ENCODE data around the gene HSH2D.
"Not testable (repeated sequence)": the region's sequence is repeated elsewhere in the genome, so short reads cannot be mapped to it uniquely, and the experiment has no call there.

Gene HSH2D

GRCh38 chr19:16118489-16119033 is 24.9 kb upstream of the HSH2D start:
- in situ Hi-C loops (cut with HindIII; ENCODE audit: low pct_ligation_motif_present, low pct_unique_long_range_greater_than_20kb, low sequenced_read_pairs), result no loop called here
- DNase-seq, result no peak

- DNase-seq; in situ Hi-C loops (cut with HindIII; ENCODE audit: low pct_ligation_motif_present, low pct_unique_long_range_greater_than_20kb, low sequenced_read_pairs): not testable (repeated sequence)
These were observed 24.2 kb upstream of the HSH2D start for GRCh38 chr19:16119075-16119857.

- in situ Hi-C loops (cut with HindIII; ENCODE audit: low pct_ligation_motif_present, low pct_unique_long_range_greater_than_20kb, low sequenced_read_pairs), result no loop called here
- no peak for DNase-seq
These were observed 22.3 kb upstream of the HSH2D start for GRCh38 chr19:16121141-16121540.

GRCh38 chr19:16121967-16122366 is 21.5 kb upstream of the HSH2D start:
- no peak for DNase-seq
- in situ Hi-C loops (cut with HindIII; ENCODE audit: low pct_ligation_motif_present, low pct_unique_long_range_greater_than_20kb, low sequenced_read_pairs), result no loop called here

GRCh38 chr19:16124953-16125352 is 18.5 kb upstream of the HSH2D start:
- no peak for DNase-seq
- in situ Hi-C loops (cut with HindIII; ENCODE audit: low pct_ligation_motif_present, low pct_unique_long_range_greater_than_20kb, low sequenced_read_pairs), result no loop called here

- in situ Hi-C loops (cut with HindIII; ENCODE audit: low pct_ligation_motif_present, low pct_unique_long_range_greater_than_20kb, low sequenced_read_pairs), result no loop called here
These were observed 17.6 kb upstream of the HSH2D start for GRCh38 chr19:16125737-16126495.

GRCh38 chr19:16127080-16127479 is 16.4 kb upstream of the HSH2D start:
- in situ Hi-C loops (cut with HindIII; ENCODE audit: low pct_ligation_motif_present, low pct_unique_long_range_greater_than_20kb, low sequenced_read_pairs), result no loop called here
- no peak for DNase-seq

More at GRCh38 chr19:16125737-16126495, 17.6 kb upstream of the HSH2D start:
- DNase-seq, result no peak

- in situ Hi-C loops (cut with HindIII; ENCODE audit: low pct_ligation_motif_present, low pct_unique_long_range_greater_than_20kb, low sequenced_read_pairs), result no loop called here
- DNase-seq, result no peak
These were observed 15.6 kb upstream of the HSH2D start for GRCh38 chr19:16127776-16128371.

GRCh38 chr19:16131648-16132047 is 11.8 kb upstream of the HSH2D start:
- in situ Hi-C loops (cut with HindIII; ENCODE audit: low pct_ligation_motif_present, low pct_unique_long_range_greater_than_20kb, low sequenced_read_pairs), result no loop called here
- no peak for DNase-seq

- in situ Hi-C loops (cut with HindIII; ENCODE audit: low pct_ligation_motif_present, low pct_unique_long_range_greater_than_20kb, low sequenced_read_pairs), result no loop called here
- DNase-seq, result no peak
These were observed 9.7 kb upstream of the HSH2D start for GRCh38 chr19:16133818-16134217.

GRCh38 chr19:16134510-16134909 is 9.0 kb upstream of the HSH2D start:
- in situ Hi-C loops (cut with HindIII; ENCODE audit: low pct_ligation_motif_present, low pct_unique_long_range_greater_than_20kb, low sequenced_read_pairs), result no loop called here

GRCh38 chr19:16135430-16136127 is 7.9 kb upstream of the HSH2D start:
- in situ Hi-C loops (cut with HindIII; ENCODE audit: low pct_ligation_motif_present, low pct_unique_long_range_greater_than_20kb, low sequenced_read_pairs), result no loop called here
- DNase-seq, result no peak

More at GRCh38 chr19:16134510-16134909, 9.0 kb upstream of the HSH2D start:
- DNase-seq, result no peak

- in situ Hi-C loops (cut with HindIII; ENCODE audit: low pct_ligation_motif_present, low pct_unique_long_range_greater_than_20kb, low sequenced_read_pairs), result no loop called here
- DNase-seq, result no peak
These were observed 7.1 kb upstream of the HSH2D start for GRCh38 chr19:16136185-16136999.

- no peak for DNase-seq
- in situ Hi-C loops (cut with HindIII; ENCODE audit: low pct_ligation_motif_present, low pct_unique_long_range_greater_than_20kb, low sequenced_read_pairs), result no loop called here
These were observed 3.7 kb upstream of the HSH2D start for GRCh38 chr19:16139752-16140151.

GRCh38 chr19:16141043-16141442 is 2.4 kb upstream of the HSH2D start:
- DNase-seq, result no peak

GRCh38 chr19:16142032-16142580 is 1.4 kb upstream of the HSH2D start:
- DNase-seq, result no peak
- in situ Hi-C loops (cut with HindIII; ENCODE audit: low pct_ligation_motif_present, low pct_unique_long_range_greater_than_20kb, low sequenced_read_pairs), result no loop called here

More at GRCh38 chr19:16141043-16141442, 2.4 kb upstream of the HSH2D start:
- in situ Hi-C loops (cut with HindIII; ENCODE audit: low pct_ligation_motif_present, low pct_unique_long_range_greater_than_20kb, low sequenced_read_pairs), result no loop called here

- no peak for DNase-seq
- in situ Hi-C loops (cut with HindIII; ENCODE audit: low pct_ligation_motif_present, low pct_unique_long_range_greater_than_20kb, low sequenced_read_pairs), result no loop called here
These were observed 714 bp downstream of the HSH2D start for GRCh38 chr19:16144216-16144581.

- no peak for DNase-seq
- in situ Hi-C loops (cut with HindIII; ENCODE audit: low pct_ligation_motif_present, low pct_unique_long_range_greater_than_20kb, low sequenced_read_pairs), result no loop called here
These were observed 2.6 kb downstream of the HSH2D start for GRCh38 chr19:16146112-16146511.
